NCI-H2107 treated with DMSO at 0.1 percent for 48 hours (cell line): ENCODE results near the gene NAV2.
"Not testable (repeated sequence)": the region's sequence is repeated elsewhere in the genome, so short reads cannot be mapped to it uniquely, and the experiment has no call there.

Source experiments
- DNase-seq: peaks from one replicate; lab custom pipeline; 2025; ENCODE audit not compliant: unreplicated experiment; lab: John Stamatoyannopoulos, UW

Gene NAV2

GRCh38 chr11:20127671-20128527 is 415.3 kb downstream of the NAV2 start:
- DNase-seq: no peak

- DNase-seq: not testable (repeated sequence)
Measured at GRCh38 chr11:20128528-20128825, 415.8 kb downstream of the NAV2 start.

- no peak for DNase-seq
Measured at GRCh38 chr11:20129665-20130064, 417.0 kb downstream of the NAV2 start.

- DNase-seq: peak; percentile 27
Measured at GRCh38 chr11:20131788-20132666, 419.4 kb downstream of the NAV2 start.

- DNase-seq: no peak
Measured at GRCh38 chr11:20132667-20133039, 420.0 kb downstream of the NAV2 start.

GRCh38 chr11:20134991-20135736 is 422.5 kb downstream of the NAV2 start:
- no peak for DNase-seq

GRCh38 chr11:20137637-20138036 is 425.0 kb downstream of the NAV2 start:
- DNase-seq: no peak

- DNase-seq: no peak
Measured at GRCh38 chr11:20138707-20139106, 426.1 kb downstream of the NAV2 start.

GRCh38 chr11:20154381-20154780 is 441.7 kb downstream of the NAV2 start:
- no peak for DNase-seq

- no peak for DNase-seq
Measured at GRCh38 chr11:20155683-20156279, 443.1 kb downstream of the NAV2 start.

GRCh38 chr11:20156280-20156875 is 443.7 kb downstream of the NAV2 start:
- no peak for DNase-seq

GRCh38 chr11:20156876-20157613 is 444.4 kb downstream of the NAV2 start:
- DNase-seq: no peak

- no peak for DNase-seq
Measured at GRCh38 chr11:20157728-20158127, 445.1 kb downstream of the NAV2 start.

- no peak for DNase-seq
Measured at GRCh38 chr11:20158597-20159257, 446.1 kb downstream of the NAV2 start.

GRCh38 chr11:20159466-20160381 is 447.1 kb downstream of the NAV2 start:
- no peak for DNase-seq

GRCh38 chr11:20160425-20161229 is 448.0 kb downstream of the NAV2 start, which contains the start of gene DBX1:
Gene DBX1, minus strand, starts transcription at chr11:20160475. Its CDS starts 151 bp downstream, at chr11:20160324.
- DNase-seq: no peak

GRCh38 chr11:20161230-20161918 is 448.7 kb downstream of the NAV2 start:
- no peak for DNase-seq
